Esophagus muscularis mucosa (tissue), 3 donors: ENCODE data around the gene KLHL29.

ENCODE experiments used
- POLR2A ChIP-seq: fragments of 450-650 bp; IDR thresholded peaks from one replicate; pipeline ENCODE4 v1.6.1; 2017; ENCODE audit warnings: antibody characterized with exemption, moderate library complexity, mild to moderate bottlenecking, low read depth
- TF ChIP-seq, protein P1 (sequence below), 3 experiments: fragments of 200-600 bp in 2 of 3; fragments of 450-650 bp in 1 of 3; sonication (generic) in 2 of 3; IDR thresholded peaks; one replicate each; pipeline ENCODE4 v1.5.1; 2017 to 2019; ENCODE audit warnings: antibody characterized with exemption in 3 of 3, mild to moderate bottlenecking in 2 of 3, moderate library complexity in 1 of 3

DNA sequence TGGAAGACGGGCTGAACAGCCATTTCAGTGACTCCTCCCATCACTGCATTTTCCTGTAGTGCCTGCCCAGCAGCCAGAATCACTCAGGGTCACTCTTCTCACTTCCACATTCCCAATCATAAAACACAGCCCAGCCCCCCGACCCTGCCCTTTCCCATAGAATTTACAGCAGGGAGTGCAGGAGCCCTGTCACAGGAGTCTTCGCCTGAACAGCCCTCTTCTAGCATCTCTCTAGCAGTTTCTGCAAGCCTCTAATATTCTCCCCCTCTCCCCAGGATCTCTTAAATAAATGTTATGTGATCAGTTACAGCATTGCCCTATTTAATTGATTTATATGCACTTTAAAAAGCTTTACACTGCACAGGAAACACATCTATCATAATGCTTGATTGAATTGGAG, 42.9 kb upstream of the KLHL29 start:
- TF ChIP-seq, protein P1, sequence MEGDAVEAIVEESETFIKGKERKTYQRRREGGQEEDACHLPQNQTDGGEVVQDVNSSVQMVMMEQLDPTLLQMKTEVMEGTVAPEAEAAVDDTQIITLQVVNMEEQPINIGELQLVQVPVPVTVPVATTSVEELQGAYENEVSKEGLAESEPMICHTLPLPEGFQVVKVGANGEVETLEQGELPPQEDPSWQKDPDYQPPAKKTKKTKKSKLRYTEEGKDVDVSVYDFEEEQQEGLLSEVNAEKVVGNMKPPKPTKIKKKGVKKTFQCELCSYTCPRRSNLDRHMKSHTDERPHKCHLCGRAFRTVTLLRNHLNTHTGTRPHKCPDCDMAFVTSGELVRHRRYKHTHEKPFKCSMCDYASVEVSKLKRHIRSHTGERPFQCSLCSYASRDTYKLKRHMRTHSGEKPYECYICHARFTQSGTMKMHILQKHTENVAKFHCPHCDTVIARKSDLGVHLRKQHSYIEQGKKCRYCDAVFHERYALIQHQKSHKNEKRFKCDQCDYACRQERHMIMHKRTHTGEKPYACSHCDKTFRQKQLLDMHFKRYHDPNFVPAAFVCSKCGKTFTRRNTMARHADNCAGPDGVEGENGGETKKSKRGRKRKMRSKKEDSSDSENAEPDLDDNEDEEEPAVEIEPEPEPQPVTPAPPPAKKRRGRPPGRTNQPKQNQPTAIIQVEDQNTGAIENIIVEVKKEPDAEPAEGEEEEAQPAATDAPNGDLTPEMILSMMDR (IDR thresholded peaks at IDR 0.05): no peak
- no peak for TF ChIP-seq POLR2A
